22Rv1 (cell line): ENCODE data around the gene ENPP5.

Source experiments
- H3K27ac ChIP-seq: fragments of 450-650 bp; 2 replicates; pipeline ENCODE4 v1.5.1; 2017
- ZFX ChIP-seq: fragments of 450-650 bp; IDR thresholded peaks from 2 replicates; pipeline ENCODE4 v1.6.1; 2017; ENCODE audit warnings: antibody characterized with exemption, borderline replicate concordance
- TF ChIP-seq, protein P1 (sequence below): fragments of 450-650 bp; IDR thresholded peaks from 2 replicates; pipeline ENCODE4 v1.5.1; 2017; ENCODE audit warnings: mild to moderate bottlenecking

The ENPP5 gene, protein sequence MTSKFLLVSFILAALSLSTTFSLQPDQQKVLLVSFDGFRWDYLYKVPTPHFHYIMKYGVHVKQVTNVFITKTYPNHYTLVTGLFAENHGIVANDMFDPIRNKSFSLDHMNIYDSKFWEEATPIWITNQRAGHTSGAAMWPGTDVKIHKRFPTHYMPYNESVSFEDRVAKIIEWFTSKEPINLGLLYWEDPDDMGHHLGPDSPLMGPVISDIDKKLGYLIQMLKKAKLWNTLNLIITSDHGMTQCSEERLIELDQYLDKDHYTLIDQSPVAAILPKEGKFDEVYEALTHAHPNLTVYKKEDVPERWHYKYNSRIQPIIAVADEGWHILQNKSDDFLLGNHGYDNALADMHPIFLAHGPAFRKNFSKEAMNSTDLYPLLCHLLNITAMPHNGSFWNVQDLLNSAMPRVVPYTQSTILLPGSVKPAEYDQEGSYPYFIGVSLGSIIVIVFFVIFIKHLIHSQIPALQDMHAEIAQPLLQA

DNA sequence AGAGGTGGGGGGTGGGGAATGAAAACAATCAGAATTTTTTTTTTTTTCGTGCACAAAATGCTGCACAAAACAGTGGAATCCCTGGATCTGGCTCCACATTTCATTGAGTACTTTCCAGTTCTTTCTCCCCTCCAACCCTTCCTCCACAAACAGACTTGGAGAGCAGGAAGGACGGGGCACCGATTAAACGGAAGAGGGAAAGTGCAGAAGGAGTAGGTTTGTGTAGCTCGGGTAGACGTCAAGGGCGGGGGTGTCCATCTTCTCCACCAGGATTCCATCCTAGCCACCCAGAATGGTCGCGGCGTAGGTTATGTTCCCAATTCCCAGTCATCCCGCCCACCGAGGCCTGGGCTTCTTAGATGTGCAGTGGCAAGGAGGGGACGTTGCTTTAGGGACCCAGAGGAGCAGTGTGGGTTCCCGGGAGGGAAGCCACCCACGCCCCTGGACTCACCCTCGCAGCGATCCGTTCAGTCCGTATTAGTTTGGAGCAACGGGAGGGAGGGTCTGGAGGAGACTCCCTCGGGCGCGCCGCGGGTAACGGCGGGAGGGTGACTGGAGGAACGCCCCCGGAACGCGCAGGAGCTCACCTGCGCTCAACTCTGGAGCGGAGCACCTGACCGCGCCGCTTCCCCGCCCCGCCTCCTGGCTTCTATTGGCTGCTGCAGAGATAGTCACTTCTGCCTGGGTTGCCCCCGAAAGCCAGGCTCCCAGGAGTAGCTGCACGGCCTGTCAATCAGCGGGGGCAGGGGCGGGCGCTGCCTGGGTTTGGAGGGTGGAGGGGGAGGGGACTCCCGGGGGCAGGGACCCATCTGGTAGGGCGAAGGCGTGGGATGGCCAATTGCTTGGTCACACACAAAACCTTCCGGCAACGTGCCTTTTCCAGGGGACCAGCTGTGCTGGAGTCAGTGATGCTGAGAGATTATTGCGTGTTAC, at the start of gene ENPP5:
Gene ENPP5 (minus strand): TSS at position 624 of the 933 bp plus-strand sequence. CDS start 2,718 bp downstream, outside the sequence.
- H3K27ac ChIP-seq: peak within 1 kb of the TSS; percentile 72
- no peak for TF ChIP-seq ZFX
- TF ChIP-seq, protein P1, sequence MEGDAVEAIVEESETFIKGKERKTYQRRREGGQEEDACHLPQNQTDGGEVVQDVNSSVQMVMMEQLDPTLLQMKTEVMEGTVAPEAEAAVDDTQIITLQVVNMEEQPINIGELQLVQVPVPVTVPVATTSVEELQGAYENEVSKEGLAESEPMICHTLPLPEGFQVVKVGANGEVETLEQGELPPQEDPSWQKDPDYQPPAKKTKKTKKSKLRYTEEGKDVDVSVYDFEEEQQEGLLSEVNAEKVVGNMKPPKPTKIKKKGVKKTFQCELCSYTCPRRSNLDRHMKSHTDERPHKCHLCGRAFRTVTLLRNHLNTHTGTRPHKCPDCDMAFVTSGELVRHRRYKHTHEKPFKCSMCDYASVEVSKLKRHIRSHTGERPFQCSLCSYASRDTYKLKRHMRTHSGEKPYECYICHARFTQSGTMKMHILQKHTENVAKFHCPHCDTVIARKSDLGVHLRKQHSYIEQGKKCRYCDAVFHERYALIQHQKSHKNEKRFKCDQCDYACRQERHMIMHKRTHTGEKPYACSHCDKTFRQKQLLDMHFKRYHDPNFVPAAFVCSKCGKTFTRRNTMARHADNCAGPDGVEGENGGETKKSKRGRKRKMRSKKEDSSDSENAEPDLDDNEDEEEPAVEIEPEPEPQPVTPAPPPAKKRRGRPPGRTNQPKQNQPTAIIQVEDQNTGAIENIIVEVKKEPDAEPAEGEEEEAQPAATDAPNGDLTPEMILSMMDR: no peak

DNA sequence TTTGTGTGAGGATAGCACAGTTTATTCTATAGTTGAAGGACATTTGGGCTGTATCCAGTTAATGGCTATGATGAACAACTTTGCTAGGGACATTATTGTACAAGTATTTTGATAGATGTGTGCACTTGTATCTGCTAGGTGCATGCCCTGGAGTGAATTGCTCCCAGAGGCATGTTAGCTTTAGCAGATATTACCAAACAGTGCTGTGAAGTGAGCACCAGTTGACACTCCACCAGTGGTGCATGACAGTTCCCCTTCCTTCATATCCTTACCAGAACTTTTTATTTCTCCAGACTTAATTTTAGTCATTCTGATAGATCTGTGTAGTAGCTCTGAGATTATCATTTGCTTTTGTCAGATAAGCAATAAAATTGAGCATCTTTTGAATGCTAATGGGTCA, 48.9 kb upstream of the ENPP5 start:
- TF ChIP-seq ZFX: no peak
- TF ChIP-seq, protein P1: no peak
- no peak overlapping the region for H3K27ac ChIP-seq

DNA sequence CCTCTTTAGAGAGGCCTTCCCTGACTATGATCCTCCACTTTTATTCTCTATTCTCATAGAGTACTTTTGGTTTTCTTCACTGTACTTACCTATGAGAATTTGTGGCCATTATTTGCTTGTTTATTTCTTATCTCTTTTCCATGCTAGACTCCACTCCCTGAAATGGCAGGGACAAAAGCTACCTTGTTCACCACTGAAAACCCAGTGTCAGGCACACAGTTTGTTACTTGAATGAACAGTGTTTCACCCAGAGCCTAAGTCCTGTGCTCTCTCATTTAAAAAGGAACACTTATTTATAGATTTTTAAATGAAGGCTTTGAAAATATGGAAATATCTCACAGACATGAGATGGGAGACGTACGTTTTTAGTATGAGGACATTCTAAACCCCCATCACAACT, 47.7 kb upstream of the ENPP5 start:
- TF ChIP-seq, protein P1: no peak
- no peak for TF ChIP-seq ZFX
- no peak overlapping the region for H3K27ac ChIP-seq

DNA sequence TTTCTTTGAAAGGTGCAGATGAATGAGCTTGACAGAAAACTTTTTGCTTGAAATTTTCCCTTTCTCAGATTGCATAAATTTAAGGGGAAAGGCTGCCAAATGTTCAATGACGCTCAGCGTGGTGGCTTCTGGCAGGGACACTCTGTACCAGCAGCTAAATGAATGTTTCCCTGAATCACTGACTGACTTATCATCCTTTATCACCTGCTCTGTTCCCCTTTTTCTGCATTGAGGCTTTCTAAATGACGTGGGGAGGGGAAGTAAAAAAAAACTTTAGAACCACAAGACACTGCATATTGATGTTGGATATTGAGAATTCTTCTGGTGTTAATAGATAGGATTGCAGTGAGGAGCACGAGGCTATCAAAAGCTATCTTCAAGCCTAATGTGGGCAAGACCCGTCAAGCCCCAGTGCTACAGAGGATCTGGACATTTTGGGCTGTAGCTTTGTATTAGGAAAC, 46.9 kb upstream of the ENPP5 start:
- no peak overlapping the region for H3K27ac ChIP-seq
- no peak for TF ChIP-seq ZFX
- TF ChIP-seq, protein P1: no peak

DNA sequence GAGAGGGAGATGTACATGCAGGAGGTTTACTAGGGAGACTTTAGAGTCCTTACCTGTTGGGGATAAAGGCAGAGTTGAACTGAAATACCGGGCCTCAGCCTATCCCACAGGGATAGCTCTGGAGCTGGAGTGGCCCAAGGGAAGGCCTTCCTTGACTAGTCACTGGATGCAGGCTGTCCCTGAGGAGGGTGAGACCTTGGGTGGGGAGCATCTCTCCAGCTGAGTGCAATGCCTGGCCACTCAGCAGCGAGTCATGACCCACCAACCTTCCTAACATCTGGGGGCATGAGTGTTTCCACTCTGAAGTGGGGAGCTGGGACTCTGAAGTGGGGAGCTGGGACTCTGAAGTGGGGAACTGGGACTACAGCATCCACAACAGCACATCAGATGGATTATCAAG, 46.1 kb upstream of the ENPP5 start:
- no peak for TF ChIP-seq ZFX
- TF ChIP-seq, protein P1: no peak
- no peak overlapping the region for H3K27ac ChIP-seq

DNA sequence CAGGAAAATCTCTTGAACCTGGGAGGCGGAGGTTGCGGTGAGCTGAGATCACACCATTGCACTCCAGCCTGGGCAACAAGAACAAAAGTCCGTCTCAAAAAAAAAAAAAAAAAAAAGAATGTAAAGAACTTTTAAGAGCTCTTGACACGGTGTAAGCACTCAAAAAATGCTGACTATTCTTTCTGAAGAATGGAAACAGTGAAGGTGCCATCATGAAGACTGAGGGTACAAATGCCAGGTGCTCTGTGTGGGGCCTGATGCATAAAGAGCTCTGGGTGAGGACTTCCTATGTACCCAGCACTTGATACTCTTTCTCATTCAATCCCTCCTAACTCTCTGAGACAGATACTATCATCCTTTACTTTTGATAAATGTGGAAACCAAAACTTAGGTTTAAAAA, 45.0 kb upstream of the ENPP5 start:
- H3K27ac ChIP-seq: no peak overlapping the region
- TF ChIP-seq, protein P1: no peak
- no peak for TF ChIP-seq ZFX
